Suprapubic skin (tissue), 4 donors: Measurements from ENCODE around the gene ABHD16B.

Source experiments
- POLR2A ChIP-seq, 2 donors: fragments of 450-650 bp; IDR thresholded peaks; one replicate each; pipeline ENCODE4 v1.6.1; 2017; ENCODE audit warnings: antibody characterized with exemption in 2 of 2, mild to moderate bottlenecking in 2 of 2, moderate library complexity in 2 of 2
- POLR2AphosphoS5 ChIP-seq, 3 donors: sonication (generic); formaldehyde crosslinking; IDR thresholded peaks; one replicate each; pipeline ENCODE4 v1.6.1; 2017; ENCODE audit warnings: antibody characterized with exemption in 3 of 3
- TF ChIP-seq, protein P1 (sequence below), 2 donors: fragments of 200-600 bp in 1 of 2; fragments of 450-650 bp in 1 of 2; sonication (generic) in 1 of 2; IDR thresholded peaks; one replicate each; pipeline ENCODE4 v1.5.1; 2016 to 2019; ENCODE audit warnings: antibody characterized with exemption in 2 of 2, mild to moderate bottlenecking in 1 of 2, moderate library complexity in 1 of 2

DNA sequence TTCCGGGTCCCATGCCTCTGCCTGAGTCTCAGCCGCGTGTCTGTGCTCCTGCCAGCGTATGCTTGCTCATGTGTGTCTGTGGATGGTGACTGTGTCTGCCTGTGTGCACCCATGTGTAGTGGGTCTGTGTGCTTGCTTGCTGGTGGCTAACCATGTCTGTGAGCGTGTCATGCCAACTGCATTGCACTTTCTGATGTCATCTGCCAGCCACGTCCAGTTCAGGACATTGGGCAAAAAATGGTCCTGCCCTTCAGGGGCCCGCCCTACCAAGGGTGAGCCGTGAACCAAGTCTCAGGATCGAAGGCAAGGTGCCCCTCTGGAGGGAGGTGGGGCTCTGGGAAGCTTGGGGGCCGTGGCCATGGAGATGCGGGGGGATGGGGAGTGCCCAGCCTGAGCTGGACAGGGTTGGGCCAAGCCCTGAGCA is 20.9 kb upstream of the ABHD16B start:
- TF ChIP-seq, protein P1, sequence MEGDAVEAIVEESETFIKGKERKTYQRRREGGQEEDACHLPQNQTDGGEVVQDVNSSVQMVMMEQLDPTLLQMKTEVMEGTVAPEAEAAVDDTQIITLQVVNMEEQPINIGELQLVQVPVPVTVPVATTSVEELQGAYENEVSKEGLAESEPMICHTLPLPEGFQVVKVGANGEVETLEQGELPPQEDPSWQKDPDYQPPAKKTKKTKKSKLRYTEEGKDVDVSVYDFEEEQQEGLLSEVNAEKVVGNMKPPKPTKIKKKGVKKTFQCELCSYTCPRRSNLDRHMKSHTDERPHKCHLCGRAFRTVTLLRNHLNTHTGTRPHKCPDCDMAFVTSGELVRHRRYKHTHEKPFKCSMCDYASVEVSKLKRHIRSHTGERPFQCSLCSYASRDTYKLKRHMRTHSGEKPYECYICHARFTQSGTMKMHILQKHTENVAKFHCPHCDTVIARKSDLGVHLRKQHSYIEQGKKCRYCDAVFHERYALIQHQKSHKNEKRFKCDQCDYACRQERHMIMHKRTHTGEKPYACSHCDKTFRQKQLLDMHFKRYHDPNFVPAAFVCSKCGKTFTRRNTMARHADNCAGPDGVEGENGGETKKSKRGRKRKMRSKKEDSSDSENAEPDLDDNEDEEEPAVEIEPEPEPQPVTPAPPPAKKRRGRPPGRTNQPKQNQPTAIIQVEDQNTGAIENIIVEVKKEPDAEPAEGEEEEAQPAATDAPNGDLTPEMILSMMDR (IDR thresholded peaks at IDR 0.05) = no peak
- TF ChIP-seq POLR2A (IDR thresholded peaks at IDR 0.05) = no peak
- no peak for TF ChIP-seq POLR2AphosphoS5 (IDR thresholded peaks at IDR 0.05)
